Hematopoietic multipotent progenitor cell treated with erythropoietin and hydrocortisone succinate and interleukin-3 and kit ligand, for 6 days (in vitro differentiated cells): ENCODE results near the gene MCTP1.

Experiments
- DNase-seq: peaks from one replicate; pipeline ENCODE4 v3.0.0-alpha.2; 2015

MCTP1 gene

GRCh38 chr5:94690778-94691177 is 594.1 kb downstream of the MCTP1 start:
- DNase-seq = no peak

DNA sequence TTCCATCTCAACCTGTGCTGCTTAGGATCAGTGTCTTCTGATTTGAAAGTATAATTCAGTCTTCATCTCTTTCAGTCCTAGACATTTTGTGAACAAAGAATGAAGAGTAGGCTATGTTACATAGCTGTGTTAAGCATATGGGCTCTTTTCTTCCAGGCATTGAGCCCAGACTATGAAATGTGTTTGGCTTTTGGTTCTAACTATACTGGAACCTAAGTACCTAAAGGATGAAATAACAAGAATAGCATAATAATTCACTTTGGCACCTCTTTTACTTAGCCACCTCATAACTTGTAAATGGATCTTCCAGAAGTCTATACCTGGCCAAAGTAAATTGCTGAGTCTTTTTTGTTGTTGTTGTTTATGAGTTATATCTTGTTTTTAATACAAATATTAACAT is 595.0 kb downstream of the MCTP1 start:
- no peak for DNase-seq

GRCh38 chr5:94682814-94683520 is 601.9 kb downstream of the MCTP1 start:
- no peak for DNase-seq

DNA sequence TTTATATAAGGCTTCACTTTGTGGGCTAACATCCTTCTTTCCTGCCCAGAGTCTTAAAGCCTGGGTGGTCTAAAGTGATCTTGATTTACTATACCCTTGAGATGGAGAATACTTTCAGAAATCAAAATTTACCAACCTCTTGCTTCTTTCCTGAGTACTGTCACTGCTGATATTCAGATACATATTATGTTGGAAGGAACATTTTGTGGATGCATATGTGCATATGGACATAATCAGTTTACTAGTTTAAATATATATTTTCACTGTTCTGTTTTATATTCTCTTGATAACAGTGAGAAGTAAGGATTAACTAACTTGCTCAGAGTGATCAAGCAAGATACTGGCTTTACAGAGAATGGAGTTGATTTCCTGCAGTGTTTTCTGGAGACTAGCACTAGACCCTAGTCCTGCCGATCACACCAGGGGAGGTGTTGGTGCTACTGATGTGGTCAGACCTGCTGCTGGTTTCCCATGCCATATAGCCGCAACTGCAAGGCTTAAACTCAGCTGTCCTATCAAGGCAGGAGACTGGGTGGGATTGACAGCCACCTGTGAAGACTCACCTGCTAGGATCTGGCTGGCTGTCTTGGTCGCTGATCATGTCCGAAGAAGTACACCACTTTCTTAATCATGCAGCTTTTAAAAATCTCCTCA is 608.8 kb downstream of the MCTP1 start:
- no peak for DNase-seq

DNA sequence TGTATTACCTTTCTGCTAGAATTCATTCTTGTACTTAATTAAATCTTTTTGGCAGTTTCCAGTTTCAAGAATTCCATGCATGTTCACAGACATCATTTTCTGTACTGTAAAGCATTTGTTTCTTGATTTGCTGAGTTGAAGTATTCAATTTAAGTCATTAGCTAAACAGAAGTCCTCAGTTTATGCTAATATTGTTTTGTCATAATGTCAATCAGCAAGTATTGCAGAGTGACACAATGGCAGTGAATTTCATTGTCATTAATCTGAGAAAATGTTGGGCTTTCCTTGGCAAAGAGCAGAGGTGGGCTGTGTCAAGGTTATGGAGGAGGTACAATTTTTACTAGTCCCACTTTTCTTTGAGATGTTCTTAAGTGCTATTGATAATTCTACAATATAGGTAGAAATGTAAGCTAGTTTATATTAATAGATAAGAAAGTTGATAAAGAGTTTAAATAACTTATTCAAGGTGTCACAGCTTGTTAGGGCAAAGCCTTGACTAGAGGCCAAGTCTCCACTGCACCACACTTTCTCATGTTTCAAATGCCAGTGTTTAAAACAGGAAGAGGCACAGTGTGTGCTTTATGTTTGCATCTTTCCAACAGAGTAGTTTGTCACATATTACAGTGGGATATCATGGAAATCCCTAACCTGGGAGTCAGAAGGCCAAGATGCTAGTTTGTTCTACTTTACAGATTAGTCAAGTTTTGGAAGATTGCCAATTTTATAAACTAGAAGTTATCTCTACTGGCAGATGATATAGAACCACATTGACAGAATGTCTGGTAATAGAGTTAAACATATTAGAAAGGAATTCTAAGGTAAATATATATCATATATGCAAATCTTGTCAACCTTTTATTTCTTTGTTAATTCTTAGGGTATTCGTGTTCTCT is 610.2 kb downstream of the MCTP1 start:
- peak; percentile 66 for DNase-seq

- peak; percentile 59 for DNase-seq
Observed at GRCh38 chr5:94672746-94673145, 612.1 kb downstream of the MCTP1 start.

- DNase-seq = no peak
Observed at GRCh38 chr5:94670726-94671125, 614.2 kb downstream of the MCTP1 start.

DNA sequence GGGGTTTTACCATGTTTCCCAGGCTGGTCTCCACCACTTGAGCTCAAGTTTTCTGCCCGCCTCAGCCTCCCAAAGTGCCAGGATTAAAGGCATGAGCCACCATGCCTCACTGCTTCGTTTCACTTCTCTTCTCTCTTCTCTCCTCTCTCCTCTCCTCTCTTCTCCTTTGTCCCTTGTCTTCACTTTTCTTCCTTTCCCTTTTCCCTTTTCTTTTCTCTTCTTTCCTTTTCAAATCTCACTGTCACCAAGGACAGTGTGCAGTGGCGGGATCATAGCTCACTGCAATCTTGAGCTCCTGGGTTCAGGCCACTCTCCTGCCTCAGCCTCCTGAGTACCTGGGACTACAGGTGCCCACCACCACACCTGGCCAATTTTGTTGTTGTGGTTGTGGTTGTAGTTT is 617.0 kb downstream of the MCTP1 start:
- DNase-seq = no peak

DNA sequence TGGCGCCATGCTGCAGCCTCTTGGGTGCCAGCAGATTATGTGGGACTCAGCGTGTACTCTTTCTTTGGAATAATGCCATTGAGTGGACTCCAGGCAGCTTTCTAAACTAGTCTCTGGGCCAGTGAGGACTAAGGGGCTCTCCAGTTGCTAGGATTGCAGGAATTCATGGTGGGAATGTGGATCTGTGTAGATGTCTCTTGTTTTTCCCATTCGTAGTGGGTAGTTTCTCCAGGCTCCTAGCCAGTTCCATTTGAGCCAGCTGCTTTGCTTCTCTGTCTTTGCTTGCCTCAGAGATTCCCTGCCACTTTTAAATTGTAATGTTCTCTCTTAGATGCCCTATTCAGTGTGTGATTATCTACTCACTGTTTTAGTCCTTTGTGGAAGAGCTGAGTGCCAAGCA is 623.8 kb downstream of the MCTP1 start:
- DNase-seq = no peak

DNA sequence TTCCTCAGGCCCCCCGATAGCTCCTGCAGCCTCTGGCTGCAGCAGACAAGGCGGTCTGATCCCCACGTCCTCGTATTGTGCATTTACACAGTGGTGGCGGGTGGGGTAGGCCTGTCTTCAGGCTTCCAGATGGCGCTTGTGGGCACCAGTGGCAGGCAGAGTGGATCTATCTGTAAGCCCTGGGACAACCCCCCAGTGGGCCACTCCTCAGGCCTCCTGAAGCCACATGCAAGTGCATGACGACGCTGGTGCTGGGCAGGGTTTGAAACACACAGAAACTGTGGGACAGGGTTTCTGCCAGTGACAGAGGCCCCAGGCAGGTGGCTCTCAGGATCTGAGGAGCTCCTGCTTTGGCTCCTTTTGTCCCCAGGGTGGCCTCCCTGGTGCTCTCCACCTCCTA is 624.4 kb downstream of the MCTP1 start:
- DNase-seq = no peak

- no peak for DNase-seq
Observed at GRCh38 chr5:94658272-94658671, 626.6 kb downstream of the MCTP1 start.
